Caki2 (cell line): ENCODE measurements around the gene ARHGAP11A. TPM values are rescaled to one million over a fixed set of nuclear protein-coding genes. Genes with fewer than 3 reads are reported as not detected.
A peak's percentile ranks its signal among the peaks of the same experiment; 100 is the strongest.
"Not testable (repeated sequence)": the region's sequence is repeated elsewhere in the genome, so short reads cannot be mapped to it uniquely, and the experiment has no call there.

Experiments
- DNase-seq: peaks from one replicate; pipeline ENCODE4 v3.0.0-alpha.2; 2015; ENCODE audit warnings: low read depth
- in situ Hi-C: cut with HindIII; loops from 2 replicates; pipeline ENCODE4 v1.10.0; 2016; ENCODE audit warnings: low sequenced_read_pairs, low pct_unique_long_range_greater_than_20kb, mixed read lengths
- total RNA-seq: library from RNA; depleted of rRNA; stranded (reverse); fragments of >200 nt; shearing (Covaris generic); gene quantifications from 2 replicates; pipeline ENCODE4 v1.2.3, GENCODE V29; 2014; ENCODE audit warnings: low replicate concordance; rRNA removed

The ARHGAP11A gene, protein sequence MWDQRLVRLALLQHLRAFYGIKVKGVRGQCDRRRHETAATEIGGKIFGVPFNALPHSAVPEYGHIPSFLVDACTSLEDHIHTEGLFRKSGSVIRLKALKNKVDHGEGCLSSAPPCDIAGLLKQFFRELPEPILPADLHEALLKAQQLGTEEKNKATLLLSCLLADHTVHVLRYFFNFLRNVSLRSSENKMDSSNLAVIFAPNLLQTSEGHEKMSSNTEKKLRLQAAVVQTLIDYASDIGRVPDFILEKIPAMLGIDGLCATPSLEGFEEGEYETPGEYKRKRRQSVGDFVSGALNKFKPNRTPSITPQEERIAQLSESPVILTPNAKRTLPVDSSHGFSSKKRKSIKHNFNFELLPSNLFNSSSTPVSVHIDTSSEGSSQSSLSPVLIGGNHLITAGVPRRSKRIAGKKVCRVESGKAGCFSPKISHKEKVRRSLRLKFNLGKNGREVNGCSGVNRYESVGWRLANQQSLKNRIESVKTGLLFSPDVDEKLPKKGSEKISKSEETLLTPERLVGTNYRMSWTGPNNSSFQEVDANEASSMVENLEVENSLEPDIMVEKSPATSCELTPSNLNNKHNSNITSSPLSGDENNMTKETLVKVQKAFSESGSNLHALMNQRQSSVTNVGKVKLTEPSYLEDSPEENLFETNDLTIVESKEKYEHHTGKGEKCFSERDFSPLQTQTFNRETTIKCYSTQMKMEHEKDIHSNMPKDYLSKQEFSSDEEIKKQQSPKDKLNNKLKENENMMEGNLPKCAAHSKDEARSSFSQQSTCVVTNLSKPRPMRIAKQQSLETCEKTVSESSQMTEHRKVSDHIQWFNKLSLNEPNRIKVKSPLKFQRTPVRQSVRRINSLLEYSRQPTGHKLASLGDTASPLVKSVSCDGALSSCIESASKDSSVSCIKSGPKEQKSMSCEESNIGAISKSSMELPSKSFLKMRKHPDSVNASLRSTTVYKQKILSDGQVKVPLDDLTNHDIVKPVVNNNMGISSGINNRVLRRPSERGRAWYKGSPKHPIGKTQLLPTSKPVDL
- total RNA-seq, result 15.6 and 20.1 TPM in 2 replicates

DNA sequence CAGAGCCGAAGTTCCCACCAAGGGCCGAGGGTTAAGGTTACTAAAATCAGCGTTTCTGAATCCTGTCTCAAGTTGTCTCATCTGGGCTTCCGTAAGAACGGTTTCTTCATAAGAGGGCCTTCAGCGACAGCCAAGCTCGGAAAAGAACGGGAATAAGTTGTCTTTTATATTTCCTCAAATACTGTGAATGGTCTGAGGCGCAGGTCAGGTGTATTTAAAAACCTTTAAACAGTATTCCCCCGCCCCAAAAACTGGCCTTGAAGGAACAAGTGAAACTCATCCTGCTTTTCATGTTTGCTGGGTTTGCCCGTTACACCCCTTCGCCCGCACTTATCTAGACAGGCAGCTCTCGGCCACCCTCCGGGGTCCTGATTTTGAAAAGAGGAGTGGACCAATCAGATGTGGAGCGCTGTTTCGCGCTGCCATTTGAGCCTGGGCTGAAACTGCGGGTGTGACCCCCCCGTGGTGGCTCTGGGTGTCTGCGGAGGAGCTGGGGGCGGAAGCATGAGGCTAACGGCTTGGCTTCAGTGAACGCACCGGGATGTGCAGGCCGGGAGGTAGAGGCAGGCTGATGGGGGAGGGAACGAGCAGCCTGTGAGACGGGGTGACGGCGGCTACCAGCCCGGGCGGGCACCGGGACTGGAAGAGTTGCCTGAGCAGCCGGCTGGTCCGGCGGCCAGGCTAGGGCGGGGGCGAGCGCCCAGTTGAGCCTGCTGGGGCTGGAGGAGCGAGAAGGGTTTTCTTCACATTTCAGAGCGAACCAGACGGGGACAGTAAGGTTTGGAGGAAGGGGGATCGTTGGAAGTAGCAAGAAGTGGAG, at the start of gene ARHGAP11A:
TSS of gene ARHGAP11A (plus strand) at position 454 of the 820 bp plus-strand sequence. CDS start 708 bp downstream, outside the sequence.
- DNase-seq, result peak; percentile 86
- in situ Hi-C loops, result not testable (repeated sequence)

DNA sequence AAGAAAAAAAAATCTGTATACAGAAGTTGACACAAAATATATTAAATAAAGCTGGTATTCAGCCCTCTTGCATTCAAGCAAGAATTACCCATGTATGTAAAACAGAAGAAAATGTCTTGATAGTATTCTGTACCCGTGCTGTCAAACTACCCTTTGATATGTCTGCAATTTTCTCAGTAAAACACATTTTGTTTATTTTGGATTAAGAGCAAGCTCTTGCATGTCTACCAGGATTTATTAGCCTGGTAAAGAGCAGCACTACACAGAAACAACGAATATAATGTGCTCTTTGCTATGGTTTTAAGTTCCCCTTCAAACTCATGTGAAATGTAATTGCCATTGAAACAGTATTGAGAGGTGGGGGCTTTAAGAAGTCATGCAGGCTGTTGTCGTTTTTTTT, 46.3 kb upstream of the ARHGAP11A start:
- DNase-seq, in situ Hi-C loops: not testable (repeated sequence)

DNA sequence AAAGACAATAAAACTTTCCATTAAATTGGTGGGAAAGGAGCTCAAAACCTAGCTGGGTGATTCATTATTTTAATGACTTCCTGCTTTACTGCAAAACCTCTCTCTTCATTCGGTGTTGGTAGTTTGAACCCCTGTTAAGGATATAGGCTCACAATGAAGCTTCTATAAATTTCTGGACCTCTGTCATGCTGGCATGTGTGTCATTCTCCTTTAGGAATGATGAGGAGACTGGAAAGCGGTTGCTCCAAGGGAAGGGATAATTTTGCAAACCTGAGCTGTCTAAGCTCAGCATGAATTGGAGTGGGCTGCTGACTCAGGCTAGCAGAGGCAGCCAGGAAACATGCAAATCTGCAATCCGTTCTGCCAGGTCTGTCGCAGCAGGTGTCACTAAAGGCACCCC, 36.8 kb upstream of the ARHGAP11A start:
- in situ Hi-C loops, DNase-seq: not testable (repeated sequence)

DNA sequence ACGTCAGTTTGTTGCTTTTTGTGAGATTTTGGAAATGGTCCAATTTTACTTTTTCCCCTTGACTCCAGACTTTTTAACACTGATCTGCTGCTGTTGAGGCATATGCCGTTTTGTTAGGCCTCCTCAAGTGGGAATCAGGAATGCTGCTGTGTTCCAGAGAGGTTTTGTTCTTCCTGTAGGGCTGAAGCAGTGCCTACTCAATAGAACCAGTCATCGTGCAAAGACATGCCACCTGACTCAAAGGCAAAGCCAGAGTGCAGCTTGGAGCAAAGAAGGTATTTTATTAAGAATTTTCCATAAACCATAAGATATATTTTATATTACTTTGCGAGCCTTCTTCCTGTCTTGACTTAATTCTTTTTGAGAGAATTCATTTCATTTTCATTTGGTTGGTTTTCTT, 29.5 kb upstream of the ARHGAP11A start:
- in situ Hi-C loops, DNase-seq: not testable (repeated sequence)

DNA sequence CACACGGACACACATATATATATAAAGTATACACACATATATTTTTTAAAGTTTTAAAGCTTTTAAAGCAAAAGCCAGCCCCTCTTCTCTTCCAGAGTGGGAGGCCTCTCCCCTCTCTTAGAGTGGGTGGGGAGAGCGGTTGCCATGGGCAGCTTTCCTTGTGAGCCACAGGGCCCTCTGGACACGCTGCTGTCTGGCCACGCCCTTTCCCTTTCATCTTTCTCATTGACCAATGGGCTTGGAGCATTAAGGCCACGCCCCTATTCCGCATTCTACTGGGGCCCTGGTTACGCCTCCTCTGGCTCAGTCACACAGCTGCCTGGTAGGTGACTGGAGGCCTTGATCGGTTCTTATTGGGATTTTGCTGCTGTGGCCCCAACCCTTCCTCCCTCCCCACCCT, 22.2 kb upstream of the ARHGAP11A start, which contains the start of gene GOLGA8N:
TSS of gene GOLGA8N (plus strand) at position 306 of the 400 bp plus-strand sequence.
- in situ Hi-C loops, result not testable (repeated sequence)

DNA sequence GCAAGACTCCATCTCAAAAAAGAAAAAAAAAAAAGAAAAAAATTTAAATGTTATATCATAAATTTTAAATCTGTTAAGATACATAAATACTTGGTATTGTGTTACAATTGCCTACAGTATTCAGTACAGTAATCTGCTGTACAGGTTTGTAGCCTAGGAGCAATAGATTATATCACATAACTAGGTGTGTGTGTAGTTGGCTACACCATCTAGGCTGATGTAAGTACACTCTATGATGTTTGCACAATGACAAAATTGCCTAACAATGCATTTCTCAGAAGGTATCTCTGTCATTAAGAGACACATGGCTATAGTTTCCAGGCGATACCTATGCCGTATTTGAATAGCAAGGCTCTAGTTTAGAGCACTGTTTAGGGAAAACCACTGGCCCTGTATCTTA, 5.8 kb upstream of the ARHGAP11A start:
- DNase-seq, in situ Hi-C loops: not testable (repeated sequence)

More for the DNA sequence above, 22.2 kb upstream of the ARHGAP11A start, which contains the start of gene GOLGA8N:
- not testable (repeated sequence) for DNase-seq

DNA sequence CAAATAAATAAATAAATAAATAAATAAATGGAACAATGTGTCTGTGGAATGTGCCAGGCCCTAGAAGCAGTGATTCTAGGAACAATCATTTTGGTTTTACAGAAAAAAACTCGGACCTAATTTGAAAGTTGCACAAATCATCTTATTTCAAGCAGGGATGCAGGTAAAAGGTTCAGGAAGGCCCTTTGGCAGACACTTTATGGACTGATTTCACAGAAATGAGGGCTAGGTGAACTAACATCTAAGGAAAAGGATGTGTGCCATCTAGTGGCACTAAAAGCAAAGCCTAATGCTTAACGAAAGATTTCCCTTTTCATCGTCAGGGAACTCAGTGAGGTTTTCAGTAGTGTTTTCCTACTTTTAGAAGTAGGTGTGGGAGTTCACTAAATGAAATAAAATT, 4.6 kb upstream of the ARHGAP11A start:
- DNase-seq, result peak; percentile 37
- in situ Hi-C loops, result not testable (repeated sequence)

DNA sequence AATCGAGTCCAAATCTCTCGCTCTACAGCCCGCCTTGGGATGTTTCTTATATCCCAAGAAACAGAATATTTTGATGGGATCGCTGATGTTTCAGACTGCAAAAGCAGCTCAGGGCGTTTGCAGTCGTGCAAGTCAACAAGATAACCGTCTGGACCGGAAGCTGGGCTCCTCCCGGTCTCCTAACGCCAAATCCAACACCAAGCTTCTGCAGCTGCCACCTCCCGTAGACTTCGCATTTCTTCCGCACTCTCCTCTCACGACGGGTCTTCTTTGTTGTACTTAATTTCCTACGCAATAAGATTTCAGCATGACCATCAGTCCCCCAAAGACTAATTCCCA, 623 bp upstream of the ARHGAP11A start:
- in situ Hi-C loops, DNase-seq: not testable (repeated sequence)

DNA sequence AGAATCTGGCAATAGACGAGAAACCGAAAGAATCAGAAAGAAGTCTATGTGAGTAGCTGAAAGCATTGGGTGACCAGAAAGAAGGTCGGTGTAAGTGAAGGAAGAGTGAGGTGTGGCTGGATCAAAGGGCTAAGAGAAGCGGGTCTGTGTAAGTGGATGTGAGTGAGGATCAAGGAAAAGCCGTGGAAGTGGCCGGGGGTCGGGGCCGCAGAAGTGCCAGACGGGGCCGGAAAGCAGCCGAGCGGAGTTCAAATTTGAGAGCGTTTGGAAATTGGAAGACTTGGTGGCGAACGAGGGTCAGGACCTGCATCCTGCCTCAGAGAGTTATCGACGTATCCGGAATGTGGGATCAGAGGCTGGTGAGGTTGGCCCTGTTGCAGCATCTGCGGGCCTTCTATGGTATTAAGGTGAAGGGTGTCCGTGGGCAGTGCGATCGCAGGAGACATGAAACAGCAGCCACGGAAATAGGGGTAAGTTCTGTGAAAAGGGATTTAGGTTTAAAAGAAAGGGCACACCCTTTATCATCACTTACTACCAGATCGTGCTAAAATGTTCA, 645 bp downstream of the ARHGAP11A start:
- DNase-seq, result peak; percentile 32
- in situ Hi-C loops, result not testable (repeated sequence)

DNA sequence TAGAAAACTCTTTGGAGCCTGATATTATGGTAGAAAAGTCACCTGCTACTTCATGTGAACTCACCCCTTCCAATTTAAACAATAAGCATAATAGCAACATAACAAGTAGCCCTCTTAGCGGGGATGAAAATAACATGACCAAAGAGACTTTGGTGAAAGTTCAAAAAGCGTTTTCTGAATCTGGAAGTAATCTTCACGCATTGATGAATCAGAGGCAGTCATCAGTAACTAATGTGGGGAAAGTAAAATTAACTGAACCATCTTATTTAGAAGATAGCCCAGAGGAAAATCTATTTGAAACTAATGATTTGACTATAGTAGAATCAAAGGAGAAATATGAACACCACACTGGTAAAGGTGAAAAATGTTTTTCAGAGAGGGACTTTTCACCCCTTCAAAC, 21.1 kb downstream of the ARHGAP11A start:
- in situ Hi-C loops, result no loop called here

DNA sequence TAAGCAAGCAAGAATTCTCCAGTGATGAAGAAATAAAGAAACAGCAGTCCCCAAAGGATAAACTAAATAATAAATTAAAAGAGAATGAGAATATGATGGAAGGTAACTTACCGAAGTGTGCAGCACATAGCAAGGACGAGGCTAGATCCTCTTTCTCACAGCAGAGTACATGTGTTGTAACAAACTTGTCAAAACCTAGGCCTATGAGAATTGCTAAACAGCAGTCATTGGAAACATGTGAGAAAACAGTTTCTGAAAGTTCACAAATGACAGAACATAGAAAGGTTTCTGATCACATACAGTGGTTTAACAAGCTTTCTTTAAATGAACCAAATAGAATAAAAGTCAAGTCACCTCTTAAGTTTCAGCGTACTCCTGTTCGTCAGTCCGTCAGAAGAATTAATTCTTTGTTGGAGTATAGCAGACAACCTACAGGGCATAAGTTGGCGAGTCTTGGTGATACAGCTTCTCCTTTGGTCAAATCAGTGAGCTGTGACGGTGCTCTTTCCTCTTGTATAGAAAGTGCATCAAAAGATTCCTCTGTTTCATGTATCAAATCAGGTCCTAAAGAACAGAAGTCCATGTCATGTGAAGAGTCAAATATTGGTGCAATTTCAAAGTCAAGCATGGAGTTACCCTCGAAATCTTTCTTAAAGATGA, 21.7 kb downstream of the ARHGAP11A start:
- DNase-seq, result no peak
- in situ Hi-C loops, result no loop called here

More for the DNA sequence above, 21.1 kb downstream of the ARHGAP11A start:
- no peak for DNase-seq

DNA sequence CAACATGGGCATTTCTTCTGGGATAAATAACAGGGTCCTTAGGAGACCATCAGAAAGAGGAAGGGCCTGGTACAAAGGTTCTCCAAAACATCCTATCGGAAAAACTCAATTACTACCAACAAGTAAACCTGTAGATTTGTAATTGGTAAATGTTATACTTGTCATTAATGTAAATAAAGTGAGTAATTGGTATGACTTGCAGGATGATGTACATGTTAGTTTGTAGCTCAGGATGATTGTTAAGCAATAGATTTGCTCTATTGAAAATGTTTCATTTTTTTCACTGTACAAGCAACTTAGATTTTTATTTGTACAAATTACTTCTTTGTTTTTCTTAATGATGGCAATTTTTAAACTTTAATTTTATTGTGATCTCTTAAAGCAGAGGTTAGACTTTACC, 22.4 kb downstream of the ARHGAP11A start:
- no peak for DNase-seq
- in situ Hi-C loops, result no loop called here

DNA sequence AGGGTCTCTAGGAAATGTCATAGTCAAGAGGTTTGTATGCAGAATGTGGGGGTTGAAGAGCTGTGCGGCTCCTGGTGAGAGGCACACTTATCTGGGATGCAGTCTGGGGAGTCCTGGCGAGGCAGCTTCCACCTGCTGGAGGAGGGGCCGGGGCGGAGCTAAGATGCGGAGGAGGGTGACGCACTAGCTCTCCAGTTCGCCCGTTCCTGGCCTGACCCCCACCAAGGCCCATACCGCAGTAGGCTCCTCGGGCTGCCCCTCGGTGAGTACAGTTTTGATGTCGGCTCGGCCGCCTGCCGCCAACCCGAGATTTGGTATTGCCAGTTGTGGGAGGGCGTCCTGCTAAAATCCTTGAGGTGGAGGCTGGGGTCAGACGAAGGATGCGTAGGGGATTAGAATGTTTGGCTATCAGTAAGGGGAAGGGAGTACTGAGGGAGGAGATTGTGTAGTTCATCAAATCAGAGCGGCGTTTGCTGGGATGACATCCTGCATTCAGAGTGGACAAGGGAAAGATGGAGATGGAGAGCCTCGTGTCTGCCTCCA, 26.3 kb downstream of the ARHGAP11A start, which contains the start of gene SCG5:
TSS of gene SCG5 (plus strand) at position 194 of the 543 bp plus-strand sequence. CDS start 1,883 bp downstream, outside the sequence.
- in situ Hi-C loops, result no loop called here

DNA sequence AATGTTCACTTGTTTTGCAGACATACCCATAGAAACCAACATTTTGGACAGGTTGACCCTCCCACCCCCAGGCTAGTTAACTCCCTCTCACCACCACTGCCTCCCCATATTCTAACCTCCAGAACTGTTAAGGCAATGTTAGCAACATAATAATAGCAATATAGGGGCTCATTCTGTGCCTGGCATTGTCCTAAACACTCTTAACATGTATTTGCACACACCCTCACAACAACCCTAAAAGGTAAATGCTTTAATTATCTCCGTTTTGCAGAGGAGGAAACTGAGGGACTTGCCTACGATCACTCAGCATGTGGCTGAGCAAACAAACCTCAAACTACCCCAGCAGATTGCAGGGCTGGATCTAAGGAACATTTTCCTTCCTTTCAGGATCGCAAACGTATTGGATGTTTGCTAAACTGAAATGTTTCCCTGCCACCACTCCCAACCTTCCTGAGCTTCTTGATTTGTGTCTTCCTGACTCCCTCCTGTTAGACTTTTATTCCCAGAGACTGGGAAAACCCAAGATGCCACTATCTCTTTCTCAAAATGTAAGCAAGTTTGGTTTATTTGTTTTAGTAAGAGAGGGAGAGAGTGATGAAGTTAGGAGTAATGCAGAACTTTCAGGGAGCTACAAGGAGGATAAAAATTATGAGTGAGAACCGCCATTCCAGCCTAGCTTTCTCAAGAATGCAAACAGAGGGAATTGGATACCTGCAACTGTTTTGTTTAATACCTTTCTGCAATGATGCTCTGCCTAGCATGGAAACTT, 27.5 kb downstream of the ARHGAP11A start:
- in situ Hi-C loops, result no loop called here
- no peak for DNase-seq

More for the DNA sequence above, 26.3 kb downstream of the ARHGAP11A start, which contains the start of gene SCG5:
- DNase-seq, result no peak

DNA sequence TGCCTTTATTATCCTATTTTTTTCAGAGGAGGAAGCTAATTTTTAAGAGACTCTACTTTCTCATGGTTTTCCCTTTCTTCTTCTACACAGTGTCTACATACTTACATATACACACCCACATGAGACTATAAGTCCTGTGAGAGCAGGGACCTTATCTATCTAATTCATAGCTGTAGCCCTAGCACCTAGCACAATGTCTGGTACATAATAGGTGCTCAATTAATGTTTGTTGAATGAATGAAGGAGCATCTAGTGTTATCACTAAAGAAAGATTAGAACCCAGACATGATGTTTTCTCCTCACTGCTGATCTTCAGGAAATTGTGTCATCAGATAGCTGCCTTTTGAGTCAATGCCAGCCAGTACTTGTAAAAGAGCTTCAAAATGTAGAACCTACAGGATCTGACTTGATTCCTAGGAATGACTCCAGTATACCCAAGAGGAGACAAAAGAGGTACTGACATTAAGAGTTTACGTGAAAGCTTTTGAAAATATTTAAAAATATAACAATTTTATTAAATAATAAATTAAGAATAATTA, 28.7 kb downstream of the ARHGAP11A start:
- no peak for DNase-seq
- in situ Hi-C loops, result no loop called here

DNA sequence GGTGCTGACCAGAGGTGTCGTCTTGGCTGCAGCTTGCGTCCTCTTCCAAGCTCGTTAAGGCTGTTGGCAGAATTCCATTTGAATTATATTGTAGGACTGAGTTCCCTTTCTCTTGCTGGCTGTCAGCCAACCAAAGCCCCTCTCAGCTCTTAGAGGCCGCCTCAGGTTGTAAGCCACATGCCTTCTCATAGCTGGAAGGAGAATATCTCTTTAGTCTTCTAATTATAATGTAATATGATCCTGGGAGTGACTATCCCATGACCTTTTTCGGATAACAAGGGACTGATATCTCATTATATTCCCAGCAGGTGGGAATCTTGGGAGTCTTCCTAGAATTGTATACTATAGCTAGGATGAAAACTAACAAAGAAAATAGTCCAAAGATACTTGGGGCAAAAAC, 31.0 kb downstream of the ARHGAP11A start:
- in situ Hi-C loops, result no loop called here
- no peak for DNase-seq
